Tibial nerve (tissue), 4 donors: ENCODE measurements around the gene USP36.

Experiments
- CTCF ChIP-seq, 5 experiments: fragments of 200-600 bp in 3 of 5; fragments of 450-650 bp in 2 of 5; sonication (generic) in 3 of 5; IDR thresholded peaks; one replicate each; pipeline ENCODE4 v1.5.1; 2016 to 2019; ENCODE audit warnings: antibody characterized with exemption in 5 of 5, mild to moderate bottlenecking in 3 of 5, moderate library complexity in 2 of 5
- EP300 ChIP-seq, 2 donors: sonication (generic); formaldehyde crosslinking; IDR thresholded peaks; one replicate each; pipeline ENCODE4 v1.6.1; 2017; ENCODE audit warnings: antibody characterized with exemption in 2 of 2, mild to moderate bottlenecking in 1 of 2
- POLR2A ChIP-seq, 2 donors: fragments of 450-650 bp; IDR thresholded peaks; one replicate each; pipeline ENCODE4 v1.6.1; 2017; ENCODE audit warnings: antibody characterized with exemption in 2 of 2, mild to moderate bottlenecking in 2 of 2, moderate library complexity in 2 of 2

GRCh38 chr17:78821961-78822360 is 18.7 kb downstream of the USP36 start:
- no peak for TF ChIP-seq POLR2A (IDR thresholded peaks at IDR 0.05)
- no peak for TF ChIP-seq CTCF (IDR thresholded peaks at IDR 0.05)
- no peak for TF ChIP-seq EP300 (IDR thresholded peaks at IDR 0.05)
